Measurements from ENCODE around the gene ASPSCR1. TPM values are rescaled to one million over a fixed set of nuclear protein-coding genes. Genes with fewer than 3 reads are reported as not detected.

ASPSCR1 gene
- total and polyA plus RNA-seq, 4 donors = 15.0 to 108 (median 30.4) TPM

GRCh38 chr17:82012640-82013295, 35.3 kb downstream of the ASPSCR1 start:
- ATAC-seq (ENCODE audit: low FRiP score) = no peak
- Histone ChIP-seq H3K27ac (ENCODE audit: low read depth in 1 of 2, low read length in 2 of 2) (peak overlapping the region in 1 of 2 donors; percentile 8), H3K4me3 (ENCODE audit: low read length in 2 of 2) (no peak overlapping the region), H3K4me1 (ENCODE audit: control insufficient read depth in 1 of 2, insufficient read depth in 2 of 2, low read length in 2 of 2) (no peaks in the 10 kb centered on the region), H3K27me3 (ENCODE audit: control insufficient read depth in 1 of 2, insufficient read depth in 2 of 2, low read length in 1 of 2) (no peaks in the 10 kb centered on the region), H3K9me3 (ENCODE audit: control insufficient read depth, low read length) (no peaks in the 10 kb centered on the region), H3K36me3 (ENCODE audit: control insufficient read depth in 1 of 2, insufficient read depth in 2 of 2, low read length in 1 of 2) (no peaks in the 10 kb centered on the region)
- 66 to 73% methylated on average over 16 to 19 of the region's 19 CpGs for WGBS, 2 donors
- no peak for DNase-seq
- intact Hi-C loops (cut with DNase I) = no loop called here

- H3K9me3 ChIP-seq (ENCODE audit: control insufficient read depth, low read length) = no peaks in the 10 kb centered on the region
- ATAC-seq (ENCODE audit: low FRiP score) (peak; percentile 34), DNase-seq (peak; percentile 77 to 87)
- H3K27ac ChIP-seq (ENCODE audit: low read depth in 1 of 2, low read length in 2 of 2) = peak overlapping the region in 1 of 2 donors; percentile 8
- no peaks in the 10 kb centered on the region for H3K4me1 ChIP-seq (ENCODE audit: control insufficient read depth in 1 of 2, insufficient read depth in 2 of 2, low read length in 2 of 2)
- no peaks in the 10 kb centered on the region for H3K36me3 ChIP-seq (ENCODE audit: control insufficient read depth in 1 of 2, insufficient read depth in 2 of 2, low read length in 1 of 2)
- intact Hi-C loops (cut with DNase I) = no loop called here
- no peak overlapping the region for H3K4me3 ChIP-seq (ENCODE audit: low read length in 2 of 2)
- no peaks in the 10 kb centered on the region for H3K27me3 ChIP-seq (ENCODE audit: control insufficient read depth in 1 of 2, insufficient read depth in 2 of 2, low read length in 1 of 2)
- 27 to 40% methylated on average over 16 to 22 of the region's 22 CpGs for WGBS, 2 donors
Observed at GRCh38 chr17:82013341-82013740, 35.9 kb downstream of the ASPSCR1 start.

DNA sequence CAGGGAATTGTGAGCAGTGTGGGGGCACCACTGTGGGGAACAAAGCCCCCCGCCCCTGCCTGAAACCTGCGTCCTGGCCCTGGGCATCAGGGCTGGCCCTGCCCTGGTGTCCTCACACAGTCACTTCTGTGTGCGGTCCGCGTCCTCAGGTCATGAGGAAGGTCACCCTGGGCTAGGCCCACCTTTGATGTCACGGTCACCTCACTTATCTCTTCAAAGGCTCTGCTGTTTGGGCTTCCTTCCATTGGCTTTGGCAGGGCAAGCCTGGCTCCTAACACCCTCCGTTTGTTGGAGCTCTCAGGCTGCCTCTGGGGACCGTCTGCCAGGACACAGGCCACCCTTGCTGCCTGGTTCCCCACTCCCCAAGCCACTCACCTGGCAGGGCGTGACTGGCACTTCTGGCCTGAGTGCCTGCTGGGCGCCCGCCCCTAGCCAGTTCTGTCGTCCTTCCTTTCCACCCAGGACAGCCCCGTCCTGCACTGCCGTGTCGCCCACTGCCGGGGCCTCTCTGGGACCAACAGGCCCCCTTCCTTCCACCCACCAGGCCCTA, 36.4 kb downstream of the ASPSCR1 start:
- no peaks in the 10 kb centered on the region for H3K27me3 ChIP-seq (ENCODE audit: control insufficient read depth in 1 of 2, insufficient read depth in 2 of 2, low read length in 1 of 2)
- H3K36me3 ChIP-seq (ENCODE audit: control insufficient read depth in 1 of 2, insufficient read depth in 2 of 2, low read length in 1 of 2) = no peaks in the 10 kb centered on the region
- no peaks in the 10 kb centered on the region for H3K4me1 ChIP-seq (ENCODE audit: control insufficient read depth in 1 of 2, insufficient read depth in 2 of 2, low read length in 2 of 2)
- 78 to 81% methylated on average over 15 to 16 of the region's 16 CpGs for WGBS, 2 donors
- peak; percentile 1 for ATAC-seq (ENCODE audit: low FRiP score)
- no peaks in the 10 kb centered on the region for H3K9me3 ChIP-seq (ENCODE audit: control insufficient read depth, low read length)
- intact Hi-C loops (cut with DNase I) = no loop called here
- no peak for DNase-seq
- H3K27ac ChIP-seq (ENCODE audit: low read depth in 1 of 2, low read length in 2 of 2) = no peak overlapping the region
- H3K4me3 ChIP-seq (ENCODE audit: low read length in 2 of 2) = no peak overlapping the region

DNA sequence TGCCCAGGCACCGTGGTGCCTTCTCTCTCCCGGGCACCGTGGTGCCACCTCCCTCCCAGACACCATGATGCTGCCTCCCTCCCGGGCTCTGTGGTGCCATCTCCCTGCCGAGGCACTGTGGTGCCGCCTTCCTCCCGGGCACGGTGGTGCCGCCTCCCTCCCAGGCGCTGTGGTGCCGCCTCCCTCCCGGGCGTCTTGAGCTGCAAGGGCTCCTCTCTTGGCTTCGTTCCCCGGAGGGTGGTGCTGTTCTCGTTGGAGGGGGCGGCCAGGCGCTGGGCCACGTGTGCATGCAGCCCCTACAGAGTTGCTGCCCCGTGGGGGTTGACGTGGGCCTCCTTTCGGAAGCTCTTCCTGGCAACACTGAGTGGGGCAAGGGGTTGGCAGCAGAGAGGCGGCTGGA, 37.0 kb downstream of the ASPSCR1 start:
- Histone ChIP-seq H3K27me3 (ENCODE audit: control insufficient read depth in 1 of 2, insufficient read depth in 2 of 2, low read length in 1 of 2) (no peaks in the 10 kb centered on the region), H3K4me1 (ENCODE audit: control insufficient read depth in 1 of 2, insufficient read depth in 2 of 2, low read length in 2 of 2) (no peaks in the 10 kb centered on the region), H3K36me3 (ENCODE audit: control insufficient read depth in 1 of 2, insufficient read depth in 2 of 2, low read length in 1 of 2) (no peaks in the 10 kb centered on the region), H3K9me3 (ENCODE audit: control insufficient read depth, low read length) (no peaks in the 10 kb centered on the region), H3K27ac (ENCODE audit: low read depth in 1 of 2, low read length in 2 of 2) (no peak overlapping the region), H3K4me3 (ENCODE audit: low read length in 2 of 2) (no peak overlapping the region)
- 78 to 83% methylated on average over 22 to 23 of the region's 23 CpGs for WGBS, 2 donors
- ATAC-seq (ENCODE audit: low FRiP score) (no peak), DNase-seq (no peak)
- intact Hi-C loops (cut with DNase I) = no loop called here

DNA sequence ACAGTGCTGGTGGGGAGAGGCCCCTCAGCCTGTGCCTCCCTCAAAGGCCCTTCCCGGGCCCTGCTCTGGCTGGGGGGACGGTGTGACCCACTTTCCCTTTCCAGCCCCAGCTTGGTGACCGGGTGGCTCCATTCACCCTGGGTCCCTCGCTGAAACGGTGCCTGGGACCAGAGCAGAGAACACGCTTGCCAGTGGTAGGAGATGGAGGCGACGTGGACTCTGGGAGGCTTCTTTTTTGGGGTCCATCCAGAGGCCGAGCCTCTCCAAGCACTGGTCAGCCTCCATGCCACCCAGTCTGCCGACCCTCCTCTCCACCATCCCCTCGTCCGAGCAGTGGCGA, 37.5 kb downstream of the ASPSCR1 start:
- intact Hi-C loops (cut with DNase I) = no loop called here
- DNase-seq (no peak), ATAC-seq (ENCODE audit: low FRiP score) (no peak)
- no peak overlapping the region for H3K27ac ChIP-seq (ENCODE audit: low read depth in 1 of 2, low read length in 2 of 2)
- no peaks in the 10 kb centered on the region for H3K4me1 ChIP-seq (ENCODE audit: control insufficient read depth in 1 of 2, insufficient read depth in 2 of 2, low read length in 2 of 2)
- H3K4me3 ChIP-seq (ENCODE audit: low read length in 2 of 2) = no peak overlapping the region
- WGBS, 2 donors = 85 to 89% methylated on average over 13 of the region's 13 CpGs
- no peaks in the 10 kb centered on the region for H3K36me3 ChIP-seq (ENCODE audit: control insufficient read depth in 1 of 2, insufficient read depth in 2 of 2, low read length in 1 of 2)
- H3K27me3 ChIP-seq (ENCODE audit: control insufficient read depth in 1 of 2, insufficient read depth in 2 of 2, low read length in 1 of 2) = no peaks in the 10 kb centered on the region
- H3K9me3 ChIP-seq (ENCODE audit: control insufficient read depth, low read length) = no peaks in the 10 kb centered on the region

DNA sequence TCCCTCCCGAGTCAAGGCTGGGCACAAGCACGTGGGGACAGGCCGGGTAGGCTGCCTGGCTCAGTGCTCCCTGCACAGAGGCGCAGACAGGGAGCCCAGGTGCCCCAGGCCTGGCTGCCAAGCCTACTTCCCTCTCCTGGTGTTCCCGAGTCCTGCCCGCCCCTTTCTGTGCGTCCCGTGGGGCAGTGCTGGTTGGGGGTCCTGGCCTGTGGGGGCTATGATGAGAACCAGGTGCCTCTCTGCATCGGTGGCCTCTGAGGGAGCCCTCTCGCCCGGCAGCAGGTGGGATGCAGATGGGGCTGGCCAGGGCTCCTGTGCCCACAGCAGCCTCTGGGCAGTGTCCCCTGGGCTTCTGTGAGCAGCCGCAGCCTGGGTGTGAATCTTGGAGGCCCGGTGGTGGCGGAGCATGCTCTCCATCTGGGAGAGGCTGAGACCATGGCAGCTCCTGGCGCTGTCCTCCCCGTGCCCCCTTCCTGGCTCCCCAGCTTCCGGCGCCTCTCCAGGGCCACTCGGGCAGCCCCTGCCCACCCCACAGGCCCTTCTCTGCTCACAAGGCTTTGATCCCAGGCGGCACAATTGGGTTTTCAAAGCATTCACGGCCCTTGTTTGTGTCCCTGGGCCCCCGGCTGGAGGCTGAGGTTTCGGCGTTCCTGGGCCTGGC, 38.0 kb downstream of the ASPSCR1 start:
- Histone ChIP-seq H3K4me1 (ENCODE audit: control insufficient read depth in 1 of 2, insufficient read depth in 2 of 2, low read length in 2 of 2) (no peaks in the 10 kb centered on the region), H3K27ac (ENCODE audit: low read depth in 1 of 2, low read length in 2 of 2) (no peak overlapping the region), H3K9me3 (ENCODE audit: control insufficient read depth, low read length) (no peaks in the 10 kb centered on the region), H3K4me3 (ENCODE audit: low read length in 2 of 2) (no peak overlapping the region), H3K36me3 (ENCODE audit: control insufficient read depth in 1 of 2, insufficient read depth in 2 of 2, low read length in 1 of 2) (no peaks in the 10 kb centered on the region), H3K27me3 (ENCODE audit: control insufficient read depth in 1 of 2, insufficient read depth in 2 of 2, low read length in 1 of 2) (no peaks in the 10 kb centered on the region)
- intact Hi-C loops (cut with DNase I) = no loop called here
- ATAC-seq (ENCODE audit: low FRiP score) = no peak
- DNase-seq = no peak
- WGBS, 2 donors = 83 to 87% methylated on average over 23 to 24 of the region's 24 CpGs

DNA sequence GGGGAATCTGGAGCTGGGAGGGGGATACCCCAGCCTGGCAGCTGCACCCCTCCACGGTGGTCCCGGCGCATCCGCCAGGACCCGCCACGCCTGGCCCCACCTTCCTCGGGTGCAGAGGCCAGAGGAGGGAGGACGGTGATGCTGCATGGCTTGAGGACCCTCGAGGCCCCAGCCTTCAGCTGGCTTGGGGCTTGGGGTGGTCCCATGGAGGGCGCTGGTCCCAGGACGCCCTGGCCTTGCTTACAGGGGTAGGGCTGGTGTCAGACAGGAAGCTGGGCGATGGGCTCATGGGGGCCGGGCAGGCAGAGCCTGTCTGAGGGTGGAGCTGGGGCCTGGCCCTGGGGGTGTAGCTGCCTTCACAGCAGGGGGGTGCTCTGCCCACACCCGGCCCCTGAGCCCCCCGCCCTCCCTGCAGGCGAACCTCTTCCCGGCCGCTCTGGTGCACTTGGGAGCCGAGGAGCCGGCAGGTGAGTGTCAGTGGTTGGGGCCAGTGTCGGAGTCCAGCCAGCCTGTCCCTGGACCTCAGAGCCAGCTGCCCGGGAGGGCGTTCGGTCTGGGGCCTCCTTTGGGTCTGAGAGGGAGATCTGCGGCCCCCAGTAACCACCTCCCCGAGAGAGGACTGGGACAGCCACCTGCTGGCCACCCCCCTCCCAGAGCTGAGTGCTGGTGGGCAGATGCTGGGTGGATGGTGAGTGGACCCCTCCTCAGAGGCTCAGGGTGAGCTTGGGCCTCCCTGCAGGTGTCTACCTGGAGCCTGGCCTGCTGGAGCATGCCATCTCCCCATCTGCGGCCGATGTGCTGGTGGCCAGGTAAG, 38.8 kb downstream of the ASPSCR1 start:
- ATAC-seq (ENCODE audit: low FRiP score) = no peak
- WGBS, 2 donors = 90 to 91% methylated on average over 28 of the region's 28 CpGs

DNA sequence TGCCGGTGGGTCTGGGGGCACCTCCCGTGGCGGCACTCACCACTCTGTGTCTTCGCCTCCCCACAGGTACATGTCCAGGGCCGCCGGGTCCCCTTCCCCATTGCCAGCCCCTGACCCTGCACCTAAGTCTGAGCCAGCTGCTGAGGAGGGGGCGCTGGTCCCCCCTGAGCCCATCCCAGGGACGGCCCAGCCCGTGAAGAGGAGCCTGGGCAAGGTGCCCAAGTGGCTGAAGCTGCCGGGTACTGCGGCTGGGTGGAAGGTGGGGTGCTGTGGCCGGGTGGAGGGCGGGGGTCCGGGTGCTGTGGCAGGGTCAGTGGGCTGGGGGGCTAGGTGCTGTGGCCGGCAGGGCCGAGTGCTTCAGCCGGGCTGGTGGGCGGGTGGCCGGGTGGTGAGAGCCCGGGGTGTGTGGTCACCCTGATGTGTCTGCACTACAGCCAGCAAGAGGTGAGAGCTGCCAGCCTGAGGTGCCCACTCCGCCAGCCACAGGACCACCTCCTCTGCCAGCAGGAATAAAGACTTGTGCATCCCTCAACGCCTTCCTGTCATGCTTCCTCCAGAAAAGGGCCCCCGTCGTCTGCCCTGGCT, 39.5 kb downstream of the ASPSCR1 start:
- Histone ChIP-seq H3K4me1 (ENCODE audit: control insufficient read depth in 1 of 2, insufficient read depth in 2 of 2, low read length in 2 of 2) (no peaks in the 10 kb centered on the region), H3K4me3 (ENCODE audit: low read length in 2 of 2) (no peak overlapping the region), H3K36me3 (ENCODE audit: control insufficient read depth in 1 of 2, insufficient read depth in 2 of 2, low read length in 1 of 2) (no peaks in the 10 kb centered on the region), H3K9me3 (ENCODE audit: control insufficient read depth, low read length) (no peaks in the 10 kb centered on the region), H3K27ac (ENCODE audit: low read depth in 1 of 2, low read length in 2 of 2) (no peak overlapping the region), H3K27me3 (ENCODE audit: control insufficient read depth in 1 of 2, insufficient read depth in 2 of 2, low read length in 1 of 2) (no peaks in the 10 kb centered on the region)
- intact Hi-C loops (cut with DNase I) = no loop called here
- WGBS, 2 donors = 86 to 89% methylated on average over 24 of the region's 24 CpGs
- ATAC-seq (ENCODE audit: low FRiP score) = no peak
- no peak for DNase-seq

More for the DNA sequence above, 38.8 kb downstream of the ASPSCR1 start:
- H3K4me3 ChIP-seq (ENCODE audit: low read length in 2 of 2) = no peak overlapping the region
- H3K4me1 ChIP-seq (ENCODE audit: control insufficient read depth in 1 of 2, insufficient read depth in 2 of 2, low read length in 2 of 2) = no peaks in the 10 kb centered on the region
- H3K36me3 ChIP-seq (ENCODE audit: control insufficient read depth in 1 of 2, insufficient read depth in 2 of 2, low read length in 1 of 2) = no peaks in the 10 kb centered on the region
- H3K27me3 ChIP-seq (ENCODE audit: control insufficient read depth in 1 of 2, insufficient read depth in 2 of 2, low read length in 1 of 2) = no peaks in the 10 kb centered on the region
- no peaks in the 10 kb centered on the region for H3K9me3 ChIP-seq (ENCODE audit: control insufficient read depth, low read length)
- intact Hi-C loops (cut with DNase I) = no loop called here
- DNase-seq = no peak
- H3K27ac ChIP-seq (ENCODE audit: low read depth in 1 of 2, low read length in 2 of 2) = no peak overlapping the region

Data from aorta (tissue), 5 donors.